Right atrium auricular region (tissue), 2 donors: ENCODE results near the gene FAM124A. TPM values are rescaled to one million over a fixed set of nuclear protein-coding genes. Genes with fewer than 3 reads are reported as not detected.

ENCODE experiments used
- DNase-seq: peaks from one replicate; pipeline ENCODE4 v3.0.0-alpha.2; 2019; ENCODE audit warnings: low spot score
- H3K27ac ChIP-seq, 2 donors: fragments of 200-600 bp; sonication (generic); 1 replicate in 1 of 2; 2 replicates in 1 of 2; pipeline ENCODE4 v1.5.1; 2016 to 2019
- H3K27me3 ChIP-seq, 2 donors: fragments of 200-600 bp; sonication (generic); one replicate each; pipeline versions ENCODE4 v1.5.1 to v1.6.0; 2017 to 2019
- H3K36me3 ChIP-seq: fragments of 200-600 bp; sonication (generic); one replicate; pipeline ENCODE4 v1.5.1; 2016
- H3K4me1 ChIP-seq, 2 donors: fragments of 200-600 bp; sonication (generic); one replicate each; pipeline versions ENCODE4 v1.5.1 to v1.6.0; 2017 to 2019
- H3K4me3 ChIP-seq, 2 donors: fragments of 200-600 bp; sonication (generic); 1 replicate in 1 of 2; 2 replicates in 1 of 2; pipeline ENCODE4 v1.5.1; 2017 to 2019; ENCODE audit warnings: mild to moderate bottlenecking in 1 of 2, moderate library complexity in 1 of 2
- H3K9me3 ChIP-seq, 2 donors: fragments of 200-600 bp; sonication (generic); one replicate each; pipeline ENCODE4 v1.5.1; 2019
- CTCF ChIP-seq, 2 donors: fragments of 200-600 bp; sonication (generic); IDR thresholded peaks; one replicate each; pipeline ENCODE4 v1.5.1; 2019; ENCODE audit warnings: antibody characterized with exemption in 2 of 2
- total RNA-seq, 2 donors: library from RNA; depleted of rRNA; stranded (reverse); fragments of >200 nt; gene quantifications; one replicate each; pipeline ENCODE4 v1.1.0, GENCODE V29; 2016

Gene FAM124A
- total RNA-seq, 2 donors from 2014 or later, result 8.0 to 8.6 TPM

- Histone ChIP-seq H3K27me3 (no peaks in the 10 kb centered on the region), H3K4me1 (peaks cover 0 to 43% of the 10 kb centered on the region in 2 donors), H3K9me3 (no peaks in the 10 kb centered on the region), H3K27ac (peak overlapping the region; percentile 41 to 70), H3K36me3 (no peaks in the 10 kb centered on the region), H3K4me3 (no peak overlapping the region)
- peak in 1 of 2 donors; percentile 47 for TF ChIP-seq CTCF (IDR thresholded peaks at IDR 0.05)
- no peak for DNase-seq
Observed at GRCh38 chr13:51262501-51263211, 40.5 kb downstream of the FAM124A start.

GRCh38 chr13:51266642-51267041 lies 44.4 kb downstream of the FAM124A start:
- H3K4me3 ChIP-seq, result no peak overlapping the region
- H3K4me1 ChIP-seq, result peaks cover 0 to 25% of the 10 kb centered on the region in 2 donors
- no peaks in the 10 kb centered on the region for H3K27me3 ChIP-seq
- peak overlapping the region; percentile 26 to 37 for H3K27ac ChIP-seq
- H3K9me3 ChIP-seq, result no peaks in the 10 kb centered on the region
- no peak for DNase-seq
- no peak for TF ChIP-seq CTCF (IDR thresholded peaks at IDR 0.05)
- no peaks in the 10 kb centered on the region for H3K36me3 ChIP-seq

GRCh38 chr13:51267622-51268021 lies 45.4 kb downstream of the FAM124A start:
- Histone ChIP-seq H3K4me1 (peaks cover 0 to 22% of the 10 kb centered on the region in 2 donors), H3K4me3 (no peak overlapping the region), H3K9me3 (no peaks in the 10 kb centered on the region), H3K36me3 (no peaks in the 10 kb centered on the region), H3K27me3 (no peaks in the 10 kb centered on the region), H3K27ac (no peak overlapping the region)
- DNase-seq, result no peak
- no peak for TF ChIP-seq CTCF (IDR thresholded peaks at IDR 0.05)

- Histone ChIP-seq H3K4me3 (no peak overlapping the region), H3K4me1 (peaks cover 0 to 17% of the 10 kb centered on the region in 2 donors), H3K9me3 (no peaks in the 10 kb centered on the region), H3K36me3 (no peaks in the 10 kb centered on the region), H3K27ac (no peak overlapping the region), H3K27me3 (no peaks in the 10 kb centered on the region)
- no peak for DNase-seq
- TF ChIP-seq CTCF (IDR thresholded peaks at IDR 0.05), result no peak
Observed at GRCh38 chr13:51269039-51269438, 46.8 kb downstream of the FAM124A start.

GRCh38 chr13:51270623-51271415 lies 48.6 kb downstream of the FAM124A start:
- TF ChIP-seq CTCF (IDR thresholded peaks at IDR 0.05), result no peak
- Histone ChIP-seq H3K4me3 (no peak overlapping the region), H3K27me3 (no peaks in the 10 kb centered on the region), H3K27ac (no peak overlapping the region), H3K36me3 (no peaks in the 10 kb centered on the region), H3K9me3 (no peaks in the 10 kb centered on the region), H3K4me1 (peaks cover 0 to 28% of the 10 kb centered on the region in 2 donors)
- DNase-seq, result no peak
